ENCODE data around the gene GPR157. TPM values are rescaled to one million over a fixed set of nuclear protein-coding genes. Genes with fewer than 3 reads are reported as not detected.

The GPR157 gene
- total RNA-seq, 1 donor from 2014 or later, result 0.76 TPM

- peaks cover 6% of the 10 kb centered on the region for H3K27me3 Mint-ChIP-seq (ENCODE audit: unreplicated experiment)
- no peak overlapping the region for H3K27ac Mint-ChIP-seq (ENCODE audit: unreplicated experiment)
- H3K4me1 Mint-ChIP-seq (ENCODE audit: low read depth, unreplicated experiment), result peaks cover 19% of the 10 kb centered on the region
- no peak for DNase-seq
- H3K4me3 Mint-ChIP-seq (ENCODE audit: unreplicated experiment), result no peak overlapping the region
- TF ChIP-seq CTCF (IDR thresholded peaks at IDR 0.05; ENCODE audit: partially characterized antibody, unreplicated experiment), result no peak
- H3K9me3 Mint-ChIP-seq (ENCODE audit: unreplicated experiment), result peaks cover 4% of the 10 kb centered on the region
- no peaks in the 10 kb centered on the region for H3K36me3 Mint-ChIP-seq (ENCODE audit: unreplicated experiment)
Measured at GRCh38 chr1:9152535-9152934, 23.6 kb upstream of the GPR157 start.

- H3K27me3 Mint-ChIP-seq (ENCODE audit: unreplicated experiment), result peaks cover 4% of the 10 kb centered on the region
- H3K4me1 Mint-ChIP-seq (ENCODE audit: low read depth, unreplicated experiment), result peaks cover 19% of the 10 kb centered on the region
- H3K4me3 Mint-ChIP-seq (ENCODE audit: unreplicated experiment), result no peak overlapping the region
- DNase-seq, result no peak
- H3K27ac Mint-ChIP-seq (ENCODE audit: unreplicated experiment), result no peak overlapping the region
- TF ChIP-seq CTCF (IDR thresholded peaks at IDR 0.05; ENCODE audit: partially characterized antibody, unreplicated experiment), result no peak
- peaks cover 4% of the 10 kb centered on the region for H3K9me3 Mint-ChIP-seq (ENCODE audit: unreplicated experiment)
- H3K36me3 Mint-ChIP-seq (ENCODE audit: unreplicated experiment), result no peaks in the 10 kb centered on the region
Measured at GRCh38 chr1:9151328-9151860, 22.5 kb upstream of the GPR157 start.

GRCh38 chr1:9150582-9151327 lies 21.9 kb upstream of the GPR157 start:
- H3K9me3 Mint-ChIP-seq (ENCODE audit: unreplicated experiment), result peaks cover 4% of the 10 kb centered on the region
- no peak overlapping the region for H3K27ac Mint-ChIP-seq (ENCODE audit: unreplicated experiment)
- TF ChIP-seq CTCF (IDR thresholded peaks at IDR 0.05; ENCODE audit: partially characterized antibody, unreplicated experiment), result no peak
- H3K36me3 Mint-ChIP-seq (ENCODE audit: unreplicated experiment), result no peaks in the 10 kb centered on the region
- H3K4me1 Mint-ChIP-seq (ENCODE audit: low read depth, unreplicated experiment), result peaks cover 19% of the 10 kb centered on the region
- peaks cover 1% of the 10 kb centered on the region for H3K27me3 Mint-ChIP-seq (ENCODE audit: unreplicated experiment)
- no peak overlapping the region for H3K4me3 Mint-ChIP-seq (ENCODE audit: unreplicated experiment)
- no peak for DNase-seq

- H3K27me3 Mint-ChIP-seq (ENCODE audit: unreplicated experiment), result peaks cover 1% of the 10 kb centered on the region
- peaks cover 4% of the 10 kb centered on the region for H3K9me3 Mint-ChIP-seq (ENCODE audit: unreplicated experiment)
- no peak for TF ChIP-seq CTCF (IDR thresholded peaks at IDR 0.05; ENCODE audit: partially characterized antibody, unreplicated experiment)
- peak overlapping the region; percentile 69 for H3K4me3 Mint-ChIP-seq (ENCODE audit: unreplicated experiment)
- H3K4me1 Mint-ChIP-seq (ENCODE audit: low read depth, unreplicated experiment), result peaks cover 19% of the 10 kb centered on the region
- DNase-seq, result peak; percentile 52
- no peaks in the 10 kb centered on the region for H3K36me3 Mint-ChIP-seq (ENCODE audit: unreplicated experiment)
- H3K27ac Mint-ChIP-seq (ENCODE audit: unreplicated experiment), result no peak overlapping the region
Measured at GRCh38 chr1:9149837-9150581, 21.1 kb upstream of the GPR157 start.

- H3K27ac Mint-ChIP-seq (ENCODE audit: unreplicated experiment), result no peak overlapping the region
- H3K4me3 Mint-ChIP-seq (ENCODE audit: unreplicated experiment), result peak overlapping the region; percentile 69
- no peak for TF ChIP-seq CTCF (IDR thresholded peaks at IDR 0.05; ENCODE audit: partially characterized antibody, unreplicated experiment)
- peaks cover 19% of the 10 kb centered on the region for H3K4me1 Mint-ChIP-seq (ENCODE audit: low read depth, unreplicated experiment)
- no peaks in the 10 kb centered on the region for H3K36me3 Mint-ChIP-seq (ENCODE audit: unreplicated experiment)
- H3K27me3 Mint-ChIP-seq (ENCODE audit: unreplicated experiment), result peaks cover 1% of the 10 kb centered on the region
- no peak for DNase-seq
- peaks cover 4% of the 10 kb centered on the region for H3K9me3 Mint-ChIP-seq (ENCODE audit: unreplicated experiment)
Measured at GRCh38 chr1:9149151-9149550, 20.2 kb upstream of the GPR157 start.
